SIG-M5 treated with dmso at 0.1 percent for 504 hours (cell line): ENCODE results near the gene FLNB.

Experiments used
- DNase-seq: peaks from one replicate; lab custom pipeline; 2025; ENCODE audit not compliant: unreplicated experiment; lab: John Stamatoyannopoulos, UW

FLNB gene

DNA sequence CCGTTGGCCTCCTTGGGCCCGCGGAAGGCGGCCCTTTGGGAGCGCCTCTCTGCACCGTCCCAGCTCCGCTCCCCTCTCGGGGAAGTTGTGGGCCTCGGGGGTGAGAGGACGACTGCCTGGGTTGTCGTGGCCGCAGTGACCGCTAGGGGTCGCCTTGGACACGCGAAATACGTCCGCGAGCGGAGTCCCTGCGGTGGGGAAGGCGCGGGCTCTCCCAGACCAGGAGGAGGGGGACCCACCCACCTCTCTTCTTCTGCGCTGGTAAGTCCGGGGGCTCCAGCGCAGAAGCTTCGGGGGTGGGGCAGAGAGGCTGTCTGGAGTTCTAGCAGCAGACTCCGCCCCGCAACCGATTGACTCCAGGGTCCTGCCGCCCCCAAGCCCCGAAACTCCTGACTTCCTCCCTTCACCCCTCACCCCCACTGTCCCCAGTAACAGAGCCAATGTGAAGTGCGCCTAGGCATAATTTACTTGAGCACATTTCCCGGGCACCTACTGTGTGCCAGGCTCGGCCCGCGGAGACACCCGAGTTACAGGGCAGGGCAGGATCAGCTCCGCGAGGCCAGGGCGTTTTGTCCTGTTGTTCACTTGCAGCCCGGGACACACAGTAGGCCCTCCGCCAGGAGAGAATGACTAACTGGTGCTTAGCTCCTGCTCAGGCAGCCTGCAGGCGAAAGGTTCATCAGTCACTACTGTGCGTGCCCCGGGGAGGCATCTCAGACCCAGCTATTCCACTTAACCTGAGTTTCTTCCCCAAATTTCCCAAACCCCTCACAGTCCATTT, 169.7 kb downstream of the FLNB start:
- DNase-seq, result peak; percentile 67

DNA sequence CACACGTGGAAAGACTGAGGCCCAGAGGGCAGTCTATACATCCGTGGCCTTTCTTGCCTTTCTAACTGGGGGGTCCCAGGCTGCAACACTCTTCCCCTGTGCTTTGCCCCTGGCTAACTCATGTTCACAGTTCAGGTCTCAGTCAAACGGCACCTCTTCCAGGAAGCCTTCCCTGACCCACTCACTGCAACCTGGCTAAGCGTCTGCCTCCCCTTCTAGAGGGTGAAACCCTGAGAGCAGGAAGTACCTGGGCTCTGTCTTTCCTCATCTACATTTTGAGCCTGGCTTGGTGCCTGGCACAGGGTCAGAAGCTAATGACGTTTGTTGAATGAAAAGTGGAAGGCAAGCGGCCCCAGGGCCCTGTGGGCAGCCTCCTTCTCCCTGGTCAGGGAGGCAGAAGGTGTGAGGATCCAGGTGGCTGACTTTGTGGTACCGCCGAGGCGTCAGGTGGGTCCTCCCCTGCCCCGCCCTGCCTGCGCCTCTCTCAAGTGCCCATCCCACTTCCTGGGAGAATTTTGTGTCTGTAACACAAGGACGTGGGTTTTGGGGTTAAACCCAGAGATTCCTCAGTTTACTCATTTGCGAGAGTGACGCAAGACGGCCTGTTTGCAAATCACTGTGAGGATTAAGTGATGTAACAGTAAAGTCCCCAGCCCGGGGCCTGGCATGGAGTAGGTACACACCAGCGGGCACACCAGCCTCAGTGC, 170.5 kb downstream of the FLNB start:
- DNase-seq, result no peak

DNA sequence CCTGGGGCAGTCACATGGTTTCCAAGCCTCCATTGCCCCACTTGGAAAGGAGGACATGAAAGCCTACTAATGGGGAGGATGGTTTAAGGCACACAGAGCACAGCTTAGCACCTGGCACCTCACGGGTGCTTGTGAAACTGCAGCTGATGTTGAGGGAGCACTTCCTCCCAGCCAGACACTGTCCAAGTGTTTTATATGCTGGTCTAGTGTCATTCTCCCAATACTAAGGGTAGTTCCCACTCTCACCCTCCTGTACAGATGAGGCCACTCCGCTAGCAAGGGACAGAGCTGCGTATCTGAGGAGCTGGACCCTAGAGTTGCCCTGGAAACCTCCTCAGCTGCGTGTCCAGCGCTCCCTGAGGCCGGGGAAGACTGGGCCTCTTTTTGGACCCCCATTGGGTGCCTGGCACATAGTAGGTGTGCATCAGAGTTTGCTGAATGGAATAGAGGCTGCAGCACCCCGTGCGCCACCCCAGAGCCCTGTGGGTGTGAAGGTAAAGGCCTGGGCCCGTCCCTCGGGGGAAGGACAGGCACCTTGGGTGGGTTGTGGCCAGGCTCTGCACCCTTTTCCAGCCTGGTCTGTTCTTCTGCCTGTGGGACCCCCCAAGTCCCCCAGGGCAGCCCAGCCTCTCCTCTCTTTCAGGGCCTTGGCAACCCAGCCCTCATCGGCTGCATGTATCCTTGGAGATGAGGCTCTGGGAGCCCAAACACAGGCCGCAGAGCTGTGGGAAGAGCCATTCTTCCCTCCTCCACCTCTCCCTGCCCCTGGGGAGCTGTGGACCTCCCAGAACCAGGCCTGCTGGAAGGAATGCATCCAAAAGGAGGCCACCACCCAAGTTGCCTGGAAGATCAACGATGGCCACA, 171.2 kb downstream of the FLNB start:
- DNase-seq, result no peak

DNA sequence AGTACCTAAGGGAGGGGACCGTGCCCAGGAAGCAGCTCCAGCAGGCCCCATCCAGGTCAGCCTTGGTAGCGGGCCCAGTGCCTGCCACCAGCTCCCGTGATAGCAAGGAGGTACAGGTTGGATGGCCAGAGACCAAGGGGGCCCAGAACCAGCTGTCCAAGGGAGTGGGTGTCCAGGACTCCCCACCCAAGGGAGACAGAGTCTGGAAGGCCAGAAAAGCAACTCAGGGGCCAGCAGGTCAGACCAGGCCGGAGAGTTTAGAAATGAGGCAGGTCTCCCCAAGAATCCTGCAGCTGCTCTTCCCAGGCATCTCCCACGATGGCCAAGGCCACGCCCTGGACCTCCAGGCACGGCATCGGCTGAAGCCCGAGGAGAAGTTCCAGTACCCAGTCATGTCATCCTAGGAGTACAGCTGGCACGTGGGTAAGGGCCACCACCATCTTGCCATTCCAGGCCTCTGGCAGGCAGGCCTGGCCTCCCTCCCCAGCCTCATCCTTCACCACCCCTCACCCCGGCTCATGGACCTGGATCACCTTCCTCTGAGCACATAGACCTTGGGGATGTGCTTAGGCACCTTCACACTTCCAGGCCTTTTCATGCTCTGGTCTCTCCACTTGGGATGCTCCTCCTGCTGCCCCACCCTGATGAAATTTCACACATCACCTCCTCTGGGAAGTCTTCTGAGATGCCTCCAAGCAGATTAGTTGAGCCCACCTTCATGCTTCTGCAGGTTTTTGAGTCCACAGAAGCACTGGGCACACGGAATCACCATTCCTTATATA, 172.1 kb downstream of the FLNB start:
- no peak for DNase-seq

DNA sequence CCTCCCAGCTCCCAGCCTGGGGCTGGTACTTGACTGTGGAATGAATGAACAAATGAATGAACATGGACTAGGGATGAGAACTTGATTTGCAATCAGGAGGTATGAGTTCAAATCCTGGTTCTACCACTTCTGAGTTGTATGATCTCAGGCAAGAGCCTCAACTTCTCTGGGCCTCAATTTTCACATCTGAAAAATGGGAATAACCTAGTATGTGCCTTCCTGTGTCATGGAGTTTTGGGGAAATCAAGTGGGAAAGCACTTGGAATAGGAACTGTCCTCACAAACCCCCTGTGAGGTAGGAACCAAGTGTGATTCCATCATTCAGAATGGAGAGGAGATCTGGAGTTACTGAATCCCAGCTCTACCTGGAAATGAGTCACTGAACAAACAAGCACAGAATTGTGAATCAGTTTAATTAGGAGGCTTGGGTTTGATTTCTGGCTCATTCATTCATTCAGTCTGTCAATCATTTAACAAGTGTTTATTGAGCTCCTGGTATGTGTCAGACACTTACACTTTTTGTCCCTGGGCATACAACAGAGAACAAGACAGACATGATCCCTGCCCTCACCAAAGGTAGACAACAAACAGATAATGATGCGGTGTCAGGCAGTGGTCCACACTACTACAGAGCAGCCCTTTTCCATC, 172.8 kb downstream of the FLNB start:
- DNase-seq, result no peak

DNA sequence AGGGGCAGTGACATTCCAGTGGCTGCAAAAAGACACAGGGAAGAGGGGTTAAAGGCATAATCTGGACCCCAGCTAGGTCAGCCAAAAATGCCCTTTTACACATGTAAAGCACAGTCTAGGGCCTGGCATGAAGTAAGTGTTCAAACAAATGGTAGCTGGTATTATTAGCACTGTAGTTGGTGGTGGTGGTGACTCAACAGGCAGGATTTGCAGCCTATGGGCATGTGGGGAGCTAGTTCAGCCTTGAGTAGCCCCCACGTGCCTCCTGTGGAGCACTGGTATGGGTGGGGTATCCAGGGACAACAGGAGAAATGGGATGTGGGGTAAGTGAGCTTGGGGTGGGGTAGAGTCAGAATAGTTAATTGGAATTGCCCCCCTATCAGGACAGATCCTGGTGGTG, 175.0 kb downstream of the FLNB start:
- DNase-seq, result no peak

DNA sequence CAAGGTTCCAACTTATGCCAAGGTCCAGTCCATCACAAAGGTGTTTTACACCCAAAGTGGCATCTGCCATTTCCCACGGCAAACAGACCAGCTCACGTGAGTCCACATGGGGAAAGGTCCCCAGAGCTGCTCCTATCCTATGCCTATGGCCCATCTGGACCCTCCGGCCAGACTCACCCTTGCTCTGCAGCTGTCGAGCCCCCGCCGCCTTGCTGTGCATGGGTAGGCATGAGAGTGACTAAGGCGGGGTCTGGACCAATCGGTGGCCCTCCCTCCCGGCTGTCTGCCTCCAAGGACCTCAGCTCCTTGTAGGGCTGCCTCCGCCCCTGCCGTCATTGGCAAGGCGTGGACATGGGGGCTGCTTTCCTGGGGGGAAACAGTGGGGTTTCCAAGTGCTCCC, 175.7 kb downstream of the FLNB start:
- DNase-seq, result no peak

DNA sequence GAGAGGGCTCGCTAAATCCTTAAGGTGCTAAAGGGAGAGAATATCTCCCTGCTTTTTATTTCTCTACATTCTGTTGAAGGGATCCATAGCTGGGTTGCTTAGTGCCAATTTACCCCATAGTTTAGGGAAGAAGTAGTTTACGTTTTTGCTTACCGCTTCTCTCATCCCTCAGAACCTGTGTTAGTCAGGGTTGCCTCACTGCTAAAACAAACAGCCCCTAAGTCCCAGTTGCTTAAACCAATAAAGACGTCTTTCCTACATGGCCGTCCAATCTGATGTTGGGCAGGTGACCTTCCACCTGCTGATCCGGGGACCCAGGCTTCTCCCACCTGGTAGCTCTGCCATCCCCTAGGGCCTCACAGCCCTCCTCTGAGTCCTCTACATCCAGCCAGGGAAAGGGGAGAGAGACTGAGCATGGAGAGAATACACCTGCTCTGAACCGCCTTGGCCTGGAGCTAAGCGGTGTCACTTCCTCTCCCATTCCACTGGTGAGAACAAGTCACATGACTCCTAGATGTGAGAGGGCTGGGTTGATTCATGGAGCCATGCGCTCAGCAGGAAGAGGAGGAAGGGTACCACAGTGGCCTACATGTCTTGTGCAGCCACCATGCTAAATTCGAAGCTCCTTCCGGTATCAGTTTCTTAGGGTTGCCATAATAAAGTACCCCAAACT, 176.2 kb downstream of the FLNB start:
- DNase-seq, result no peak

DNA sequence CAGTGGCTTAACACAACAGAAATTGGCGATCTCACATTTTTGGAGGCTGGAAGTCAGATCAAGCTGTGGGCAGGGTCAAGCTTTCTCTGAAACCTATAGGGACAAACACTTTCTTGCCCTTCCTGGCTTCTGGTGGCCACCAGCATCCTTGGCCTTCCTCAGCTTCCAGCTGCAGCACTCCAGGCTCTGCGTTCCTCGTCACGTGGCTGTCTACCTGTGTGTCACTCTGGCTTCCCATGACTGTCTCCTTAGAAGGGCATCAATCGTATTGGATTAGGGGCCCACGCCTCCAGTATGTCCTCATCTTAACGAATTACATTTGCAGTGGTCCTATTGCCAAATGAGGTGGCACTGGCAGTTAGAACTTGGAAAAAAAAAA, 176.7 kb downstream of the FLNB start:
- no peak for DNase-seq

DNA sequence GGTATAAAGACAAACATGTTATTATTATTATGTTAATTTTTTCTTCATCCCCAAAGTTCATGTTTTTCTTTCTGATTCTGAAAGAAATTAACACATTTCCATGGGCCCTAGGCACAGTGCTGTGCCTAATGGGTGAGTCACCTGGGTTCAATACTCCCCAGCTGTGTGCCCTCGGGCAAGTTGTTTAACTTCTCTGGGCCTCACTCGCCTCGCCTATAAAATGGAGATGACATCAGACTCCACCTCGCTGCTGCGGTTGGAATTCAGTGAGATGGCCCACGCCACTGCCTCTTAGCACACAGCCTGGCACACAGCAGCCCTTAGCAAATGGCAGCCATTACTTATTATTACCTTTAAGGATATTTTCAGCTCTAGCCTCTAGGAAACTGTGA, 179.9 kb downstream of the FLNB start:
- no peak for DNase-seq

DNA sequence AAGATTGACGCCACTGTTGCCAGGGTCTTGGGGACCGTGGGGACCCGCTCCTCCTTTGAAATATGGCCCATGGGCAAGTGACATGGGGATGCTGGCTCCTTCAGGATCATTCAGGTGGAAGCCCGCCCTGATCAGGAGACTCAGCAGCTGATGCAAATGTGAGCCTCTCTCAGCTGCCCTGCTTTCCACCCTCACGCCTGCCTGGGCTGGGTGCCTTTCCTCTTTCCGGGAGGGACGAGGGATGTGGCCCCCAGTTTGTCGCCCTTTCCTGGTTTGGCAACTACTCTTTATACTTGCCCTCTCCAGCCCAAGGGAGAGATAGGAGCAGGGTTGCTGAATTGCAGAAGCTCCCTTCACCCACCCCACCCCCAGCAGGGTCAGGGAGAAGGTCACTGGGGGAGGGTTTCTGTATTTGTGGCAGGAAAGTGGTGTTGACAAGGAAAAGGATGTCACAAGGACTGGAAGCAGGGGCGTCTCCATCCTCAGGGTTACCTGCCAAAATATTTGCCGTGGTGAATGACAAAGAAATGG, 180.8 kb downstream of the FLNB start:
- DNase-seq, result no peak

DNA sequence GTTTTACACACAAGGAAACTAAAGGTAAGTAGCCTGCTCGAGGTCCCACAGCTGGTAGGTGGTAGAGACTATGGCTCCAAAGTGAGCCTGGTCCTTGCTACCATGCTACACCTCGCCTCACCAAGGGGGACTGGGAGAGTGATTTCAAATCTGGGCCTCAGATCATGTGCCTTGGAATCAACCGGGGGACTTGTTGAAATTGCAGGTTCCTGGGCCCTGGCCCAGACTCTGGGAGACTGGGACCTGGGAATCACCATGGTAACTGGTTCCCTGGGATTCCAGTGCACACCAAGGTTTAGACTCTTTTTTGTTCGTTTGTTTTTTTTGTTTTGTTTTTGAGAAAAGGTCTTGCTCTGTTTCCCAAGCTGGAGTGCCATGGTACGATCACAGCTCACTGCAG, 181.5 kb downstream of the FLNB start:
- no peak for DNase-seq

DNA sequence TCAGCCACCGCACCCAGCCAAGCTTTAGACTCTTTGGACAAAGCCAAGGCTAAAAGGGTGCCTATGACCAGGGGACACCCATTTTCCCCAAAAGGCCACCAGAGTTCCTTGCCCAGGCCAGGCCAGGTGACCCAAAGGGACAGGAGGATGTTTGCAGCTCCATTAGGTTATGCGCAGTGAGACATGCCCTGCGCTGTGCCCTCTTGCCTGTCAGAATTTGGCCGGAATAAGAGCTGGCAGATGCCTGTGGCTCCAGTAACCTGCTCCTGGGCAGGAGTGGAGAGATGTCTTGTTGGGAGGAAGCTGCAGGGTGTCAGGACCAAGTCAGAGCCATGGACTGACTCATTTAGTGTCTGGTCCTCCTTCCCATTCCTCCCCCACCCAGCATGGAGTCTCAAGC, 182.1 kb downstream of the FLNB start:
- DNase-seq, result no peak

DNA sequence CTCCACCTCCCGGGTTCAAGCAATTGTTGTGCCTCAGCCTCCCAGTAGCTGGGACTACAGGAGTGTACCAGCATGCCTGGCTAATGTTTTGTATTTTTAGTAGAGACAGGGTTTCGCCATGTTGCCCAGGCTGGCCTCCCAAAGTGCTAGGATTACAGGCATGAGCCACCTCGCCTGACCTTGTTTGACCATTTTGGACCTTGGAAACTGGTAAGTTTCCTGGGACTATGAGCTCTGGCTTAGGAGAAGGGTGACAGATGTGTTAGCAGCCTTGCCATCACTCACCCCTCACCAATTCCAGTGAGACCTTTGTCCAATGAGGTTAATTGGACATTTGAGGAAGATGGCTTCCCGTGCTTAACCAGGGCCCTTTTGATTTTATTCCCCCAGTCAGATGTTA, 182.7 kb downstream of the FLNB start:
- DNase-seq, result no peak

DNA sequence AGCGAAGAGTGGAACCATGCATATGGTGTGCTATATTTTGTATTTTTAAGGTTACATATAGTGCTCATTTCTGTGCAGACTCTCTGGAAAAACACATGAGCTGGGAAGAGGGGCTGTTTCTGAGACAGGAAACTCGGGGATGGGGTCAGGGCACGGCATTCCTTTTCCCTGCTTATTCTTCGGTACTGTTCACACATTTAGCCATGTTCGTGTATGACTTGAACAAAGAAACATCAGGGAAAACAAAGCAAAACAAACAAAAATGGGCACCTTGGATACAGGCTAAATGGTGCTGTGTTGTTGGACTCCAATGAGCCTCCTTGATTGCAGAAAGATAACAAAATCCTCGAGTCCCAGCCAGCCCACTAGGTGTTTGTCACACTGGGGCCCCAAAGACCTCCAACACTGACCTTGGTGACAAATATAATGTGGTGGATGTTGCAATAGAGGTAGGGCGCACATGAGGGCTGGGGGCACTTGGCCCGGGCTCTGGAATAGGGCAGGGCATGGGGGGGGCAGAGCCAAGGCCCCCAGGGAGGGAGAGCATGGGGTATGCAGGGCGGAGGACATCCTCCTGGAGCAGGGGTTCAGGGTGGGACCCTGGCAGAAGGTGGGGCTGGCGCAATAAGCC, 183.3 kb downstream of the FLNB start:
- no peak for DNase-seq

DNA sequence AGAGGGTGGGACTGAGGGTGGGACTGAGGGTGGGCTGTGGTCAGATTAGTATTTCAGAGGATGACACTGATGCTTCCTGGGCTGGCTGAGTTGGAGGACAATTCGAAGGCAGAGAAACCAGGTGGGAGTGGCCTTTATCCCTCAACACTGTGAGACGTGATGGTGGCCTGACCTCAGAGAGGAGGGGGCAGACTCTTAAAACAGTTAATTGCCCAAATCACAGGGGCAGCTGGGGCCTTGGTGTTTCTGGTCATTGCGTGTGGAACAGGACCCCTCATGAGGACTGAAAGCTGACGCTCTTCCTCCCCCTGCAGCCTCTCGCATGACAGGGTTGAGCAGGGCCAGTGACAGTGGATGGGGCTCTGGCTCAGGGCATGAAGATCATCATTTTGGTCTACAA, 183.8 kb downstream of the FLNB start:
- no peak for DNase-seq

DNA sequence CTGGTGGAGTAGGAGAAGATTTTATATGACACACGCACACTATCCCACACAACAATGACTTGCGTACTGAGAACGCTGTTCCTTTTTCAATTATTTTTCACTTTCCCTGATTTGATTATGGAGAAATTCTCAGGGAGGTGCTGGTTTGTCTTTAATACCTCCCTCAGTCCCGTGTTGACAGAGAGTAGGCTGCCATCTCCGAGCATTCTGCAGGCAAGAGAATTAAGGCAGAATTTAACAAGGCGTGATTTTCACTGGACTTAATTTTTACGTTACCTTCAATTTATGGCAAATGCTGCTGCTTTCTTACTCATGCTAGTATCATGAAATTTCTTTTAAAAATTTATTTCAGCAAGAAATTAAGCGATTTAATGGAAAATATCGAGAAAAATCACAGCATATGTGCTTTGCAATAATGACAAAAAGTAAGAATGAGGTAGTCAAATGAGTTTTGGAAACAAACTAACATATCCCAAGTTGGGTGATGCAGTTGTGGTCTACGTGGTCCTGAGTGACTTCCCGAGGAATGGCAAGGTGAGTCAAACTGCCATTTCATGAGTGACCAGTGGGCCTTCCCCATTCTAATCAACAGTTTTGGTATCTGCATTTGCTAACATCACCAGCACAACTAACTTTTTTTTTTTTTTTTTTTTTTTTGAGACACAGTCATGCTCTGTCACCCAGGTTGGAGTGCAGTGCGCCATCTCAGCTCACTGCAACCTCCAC, 185.6 kb downstream of the FLNB start:
- DNase-seq, result no peak

DNA sequence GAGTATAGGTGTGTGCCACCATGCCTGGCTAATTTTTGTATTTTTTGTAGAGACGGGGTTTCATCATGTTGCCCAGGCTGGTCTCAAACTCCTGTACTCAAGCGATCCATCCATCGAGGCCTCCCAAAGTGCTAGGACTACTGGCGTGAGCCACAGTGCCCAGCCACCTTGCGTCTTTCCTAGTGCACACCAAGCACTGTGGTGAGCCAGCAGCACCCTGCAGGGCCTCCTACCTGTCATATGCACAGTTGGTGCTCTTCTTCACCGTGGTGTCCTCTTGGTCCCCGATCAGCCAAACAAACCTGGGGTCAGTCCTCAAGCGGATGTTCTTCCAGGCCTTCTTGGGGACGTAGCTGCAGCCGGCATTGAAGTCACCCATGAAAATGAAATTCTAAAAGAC, 189.4 kb downstream of the FLNB start:
- no peak for DNase-seq

DNA sequence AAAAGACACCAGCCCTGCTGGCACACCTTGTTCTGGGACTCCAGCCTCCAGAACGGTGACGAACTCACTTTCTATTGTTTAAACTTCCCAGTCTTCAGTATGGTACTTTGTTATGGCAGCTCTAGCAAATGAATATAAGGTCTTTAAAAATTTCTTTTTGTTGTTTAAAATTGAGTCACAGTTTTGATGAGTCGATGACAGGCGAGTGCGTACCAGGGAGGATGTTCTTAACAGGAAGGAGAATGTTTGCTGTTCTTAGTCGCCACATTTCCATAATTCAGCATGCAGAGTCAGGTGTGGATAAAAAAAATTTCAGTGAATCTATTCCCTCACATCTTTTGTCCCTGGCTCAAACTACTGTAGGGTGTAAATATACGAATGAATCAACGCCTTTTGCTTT, 190.1 kb downstream of the FLNB start:
- DNase-seq, result no peak
